HL-60 (cell line): ENCODE data around the gene RPS6KA4.

ENCODE experiments used
- CTCF ChIP-seq: IDR thresholded peaks from one replicate; pipeline ENCODE4 v1.5.1; 2011; ENCODE audit warnings: low read length, control low read depth, inconsistent platforms; ENCODE audit not compliant: insufficient read depth
- POLR2AphosphoS5 ChIP-seq: IDR thresholded peaks from 2 replicates; pipeline ENCODE4 v1.6.1; 2012; ENCODE audit warnings: low read depth
- REST ChIP-seq: IDR thresholded peaks from 2 replicates; pipeline ENCODE4 v1.6.1; 2012; ENCODE audit warnings: low read depth; ENCODE audit not compliant: insufficient replicate concordance
- SPI1 ChIP-seq: IDR thresholded peaks from 2 replicates; pipeline ENCODE4 v1.6.1; 2012; ENCODE audit warnings: low read depth, mild to moderate bottlenecking, borderline replicate concordance

DNA sequence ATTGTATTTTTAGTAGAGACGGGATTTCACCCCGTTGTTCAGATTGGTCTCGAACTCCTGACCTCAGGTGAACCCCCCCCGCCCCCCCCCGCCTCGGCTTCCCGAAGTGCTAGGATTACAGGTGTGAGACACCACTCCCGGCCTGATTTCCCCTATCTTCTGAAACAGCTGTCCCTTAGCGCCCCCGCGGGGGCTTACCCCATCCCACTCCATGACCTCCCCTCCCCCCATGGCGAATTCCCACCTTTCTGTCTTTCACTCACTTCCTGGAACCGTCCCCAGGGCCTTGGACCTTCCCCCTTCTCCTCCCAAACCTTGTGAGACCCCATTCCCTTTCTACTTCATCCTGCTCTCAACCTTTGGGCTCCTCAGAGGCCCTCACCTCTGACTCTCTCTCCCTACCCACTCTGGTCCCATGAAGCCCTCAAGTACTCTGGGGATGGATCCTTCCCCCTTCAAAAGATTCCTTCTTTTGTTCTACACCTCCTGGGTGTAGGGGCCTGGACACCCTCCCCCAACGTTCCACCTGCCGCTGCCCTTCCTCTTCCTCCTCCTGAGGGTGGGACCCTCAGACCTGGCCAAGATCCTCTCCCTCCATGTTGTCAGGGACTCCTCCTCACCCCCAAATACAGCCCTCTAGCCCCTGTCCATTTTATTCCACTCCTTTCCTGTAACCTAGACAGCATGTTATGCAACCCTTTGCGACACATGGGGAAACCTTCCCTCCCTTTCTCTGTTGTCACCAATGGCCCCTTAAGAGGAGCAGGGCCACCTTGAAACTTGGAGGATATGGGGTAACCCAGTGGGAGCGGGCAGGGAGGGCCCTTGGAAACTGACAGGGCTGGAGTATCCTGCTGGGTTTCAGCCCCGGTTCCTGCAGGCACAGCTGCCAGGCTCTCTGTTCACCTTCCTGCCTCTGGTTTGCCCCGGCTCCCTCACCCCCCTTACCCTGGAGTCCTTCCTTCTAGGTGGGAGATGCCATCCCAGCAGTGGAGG lies 39.9 kb upstream of the RPS6KA4 start:
- no peak for TF ChIP-seq CTCF
- TF ChIP-seq POLR2AphosphoS5: peak; percentile 59; the same call in 1 of the 2 replicates
- TF ChIP-seq SPI1: no peak
- TF ChIP-seq REST: no peak
